ENCODE measurements around the gene IQCN. TPM values are rescaled to one million over a fixed set of nuclear protein-coding genes. Genes with fewer than 3 reads are reported as not detected.
"Not testable (repeated sequence)": the region's sequence is repeated elsewhere in the genome, so short reads cannot be mapped to it uniquely, and the experiment has no call there.

Gene IQCN
- polyA plus RNA-seq, 1 donor: 7.2 TPM

- no peak for DNase-seq
Measured at GRCh38 chr19:18218600-18218999, 55.7 kb downstream of the IQCN start.

GRCh38 chr19:18218159-18218558 is 56.1 kb downstream of the IQCN start:
- no peak for DNase-seq

DNA sequence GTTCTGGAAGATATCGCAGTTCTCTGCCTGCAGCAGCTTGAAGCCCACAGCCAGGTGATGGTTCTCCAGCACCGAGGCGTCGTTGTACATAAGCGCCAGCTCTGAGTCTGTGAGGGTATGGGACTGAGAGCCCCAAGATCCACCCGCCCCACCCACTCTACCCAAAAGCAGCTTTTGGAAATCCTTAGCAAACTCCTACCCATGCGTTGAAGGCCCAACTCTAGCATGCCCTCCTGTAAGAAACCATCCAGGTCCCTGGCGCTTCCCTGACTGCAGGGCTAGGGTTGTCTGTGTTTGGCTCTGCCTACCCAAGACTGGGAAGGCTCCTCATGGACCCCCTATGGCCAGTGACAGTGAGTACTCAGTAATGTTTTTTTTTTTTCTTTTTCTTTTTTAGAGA is 57.5 kb downstream of the IQCN start:
- no peak for DNase-seq

- DNase-seq: no peak
Measured at GRCh38 chr19:18214779-18215433, 59.3 kb downstream of the IQCN start.

GRCh38 chr19:18211683-18212082 is 62.6 kb downstream of the IQCN start:
- no peak for DNase-seq

- DNase-seq: not testable (repeated sequence)
Measured at GRCh38 chr19:18209912-18210311, 64.3 kb downstream of the IQCN start.

DNA sequence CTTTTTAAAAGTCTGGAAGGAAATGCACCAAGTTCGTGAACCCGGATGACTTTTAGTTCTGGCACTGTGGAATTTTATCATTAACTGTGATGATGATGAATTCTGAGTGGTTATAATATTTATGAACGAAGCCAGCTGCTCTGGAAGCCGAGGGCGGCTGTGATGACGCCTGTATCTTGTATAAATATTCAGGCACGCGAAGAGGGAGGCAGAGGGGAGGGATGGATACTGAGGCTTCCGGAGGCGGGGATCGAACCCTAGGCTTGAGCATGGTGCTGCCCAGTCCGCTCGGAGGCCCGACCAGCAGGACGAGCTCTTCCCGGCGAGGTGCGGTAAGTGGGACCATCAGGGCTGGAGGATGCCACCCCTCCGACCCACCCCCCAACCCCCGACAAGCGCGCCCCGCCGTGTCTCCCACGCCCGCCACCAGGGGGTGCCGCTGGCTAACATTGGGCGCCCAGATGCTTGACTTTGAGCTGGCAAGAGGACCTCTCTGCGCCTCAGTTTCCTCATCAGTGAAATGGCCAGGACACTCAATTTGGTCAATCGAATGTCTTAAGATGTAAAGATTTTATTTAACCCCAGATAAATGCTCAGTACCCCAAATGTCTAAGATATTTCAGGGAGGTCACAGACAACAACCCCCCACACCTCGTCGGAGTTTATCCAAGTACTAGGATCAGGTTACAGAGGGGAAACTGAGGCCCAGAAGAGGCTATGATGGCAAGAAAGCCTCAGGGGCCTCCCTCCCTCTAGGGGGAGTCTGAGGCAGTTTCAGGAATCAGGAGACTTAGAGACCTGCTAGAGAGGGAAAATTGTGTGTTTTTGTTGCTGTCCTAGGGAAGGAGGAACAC is 65.9 kb downstream of the IQCN start:
- DNase-seq: no peak

Other genes with a start within 250 kb of the IQCN start
- gene IL12RB1, start 187.5 kb downstream of the IQCN start, polyA plus RNA-seq (ENCODE audit: insufficient read length): 0.28 TPM
- 6.3 TPM for gene MAST3, start 176.7 kb downstream of the IQCN start, polyA plus RNA-seq (ENCODE audit: insufficient read length)
- 27.1 TPM for gene PIK3R2, start 121.3 kb downstream of the IQCN start, polyA plus RNA-seq (ENCODE audit: insufficient read length)
- gene IFI30, start 100.6 kb downstream of the IQCN start, polyA plus RNA-seq (ENCODE audit: insufficient read length): 11.3 TPM
- gene MPV17L2, start 81.2 kb downstream of the IQCN start, polyA plus RNA-seq (ENCODE audit: insufficient read length): 8.6 TPM
- 3.8 TPM for gene RAB3A, start 70.4 kb downstream of the IQCN start, polyA plus RNA-seq (ENCODE audit: insufficient read length)
- 0.75 TPM for gene PDE4C, start 48.0 kb downstream of the IQCN start, polyA plus RNA-seq (ENCODE audit: insufficient read length)
- gene JUND, start 7.2 kb upstream of the IQCN start, polyA plus RNA-seq (ENCODE audit: insufficient read length): 55.1 TPM
- 84.7 TPM for gene LSM4, start 48.6 kb upstream of the IQCN start, polyA plus RNA-seq (ENCODE audit: insufficient read length)
- 27.2 TPM for gene PGPEP1, start 66.1 kb upstream of the IQCN start, polyA plus RNA-seq (ENCODE audit: insufficient read length)
- 4.2 TPM for gene GDF15, start 111.7 kb upstream of the IQCN start, polyA plus RNA-seq (ENCODE audit: insufficient read length)
- 0.52 TPM for gene LRRC25, start 123.2 kb upstream of the IQCN start, polyA plus RNA-seq (ENCODE audit: insufficient read length)
- 57.8 TPM for gene SSBP4, start 144.9 kb upstream of the IQCN start, polyA plus RNA-seq (ENCODE audit: insufficient read length)
- 101 TPM for gene ISYNA1, start 163.7 kb upstream of the IQCN start, polyA plus RNA-seq (ENCODE audit: insufficient read length)
- 8.4 TPM for gene ELL, start 247.6 kb upstream of the IQCN start, polyA plus RNA-seq (ENCODE audit: insufficient read length)